ENCODE measurements around the gene SKOR2. TPM values are rescaled to one million over a fixed set of nuclear protein-coding genes. Genes with fewer than 3 reads are reported as not detected.

Gene SKOR2
- total RNA-seq, 1 experiment from 2014 or later = not detected

- no peak for TF ChIP-seq SP1 (IDR thresholded peaks at IDR 0.05; ENCODE audit: low read depth)
- no peak for TF ChIP-seq REST (IDR thresholded peaks at IDR 0.05; ENCODE audit: low read depth)
- TF ChIP-seq, protein P1, sequence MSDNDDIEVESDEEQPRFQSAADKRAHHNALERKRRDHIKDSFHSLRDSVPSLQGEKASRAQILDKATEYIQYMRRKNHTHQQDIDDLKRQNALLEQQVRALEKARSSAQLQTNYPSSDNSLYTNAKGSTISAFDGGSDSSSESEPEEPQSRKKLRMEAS (IDR thresholded peaks at IDR 0.05) = no peak
- no peak for TF ChIP-seq ZFX (IDR thresholded peaks at IDR 0.05)
- TF ChIP-seq RAD21 (IDR thresholded peaks at IDR 0.05; ENCODE audit: low read depth) = no peak
- no peak for TF ChIP-seq EGR1 (IDR thresholded peaks at IDR 0.05; ENCODE audit: low read depth)
- no peak for TF ChIP-seq SRF (IDR thresholded peaks at IDR 0.05; ENCODE audit: low read depth)
- no peak for TF ChIP-seq CEBPB (IDR thresholded peaks at IDR 0.05; ENCODE audit: low read depth)
- TF ChIP-seq ZBTB33 (IDR thresholded peaks at IDR 0.05; ENCODE audit: extremely low read depth, insufficient replicate concordance, low read length) = no peak
- no peak for TF ChIP-seq JUND (IDR thresholded peaks at IDR 0.05)
- no peak for TF ChIP-seq TCF7L2 (IDR thresholded peaks at IDR 0.05; ENCODE audit: borderline replicate concordance, extremely low read depth, insufficient read depth, insufficient read length)
- no peak for TF ChIP-seq FOSL1 (IDR thresholded peaks at IDR 0.05; ENCODE audit: low read depth)
- no peak for TF ChIP-seq YY1 (IDR thresholded peaks at IDR 0.05; ENCODE audit: extremely low read depth, insufficient replicate concordance, low read depth, low read length)
- no peak for TF ChIP-seq ATF3 (IDR thresholded peaks at IDR 0.05)
- no peak for TF ChIP-seq ELF1 (IDR thresholded peaks at IDR 0.05; ENCODE audit: borderline replicate concordance, low read depth)
- TF ChIP-seq EZH2phosphoT487 (IDR thresholded peaks at IDR 0.05; ENCODE audit: borderline replicate concordance) = no peak
- Histone ChIP-seq H3K9me2 (ENCODE audit: insufficient read depth) (no peaks in the 10 kb centered on the region), H3K4me2 (ENCODE audit: low read length) (no peak overlapping the region), H2AFZ (ENCODE audit: low read depth, low read length, poor library complexity, severe bottlenecking) (no peak overlapping the region), H4K20me1 (ENCODE audit: insufficient read depth) (no peaks in the 10 kb centered on the region), H3K4me1 (ENCODE audit: control insufficient read depth in 1 of 2, insufficient read depth in 2 of 2, low read length in 2 of 2) (no peaks in the 10 kb centered on the region), H3K79me2 (ENCODE audit: insufficient read depth, low read length) (no peaks in the 10 kb centered on the region), H3K9ac (ENCODE audit: low read length) (no peak overlapping the region), H3K4me3 (replicated peaks in 1 of 2; ENCODE audit: low read depth in 1 of 2, low read length in 2 of 2) (no peak overlapping the region), H3K27me3 (ENCODE audit: insufficient read depth, low read length) (peaks cover 60% of the 10 kb centered on the region), H3K27ac (ENCODE audit: low read depth, low read length) (no peak overlapping the region), H3K9me3 (ENCODE audit: control insufficient read depth in 1 of 2, insufficient read depth in 1 of 2, low read depth in 1 of 2, low read length in 2 of 2) (no peaks in the 10 kb centered on the region), H3K36me3 (ENCODE audit: control insufficient read depth in 1 of 2, insufficient read depth in 2 of 2, low read length in 2 of 2) (no peaks in the 10 kb centered on the region)
- ATAC-seq = no peak
- DNase-seq (ENCODE audit: low read depth, low spot score) = no peak
- RAD21 ChIA-PET (ENCODE audit: low non-redundant PET in 1 of 2, low total read pairs in 2 of 2, uncharacterized antibody in 2 of 2, unreplicated experiment in 2 of 2) = no interaction called here
- intact Hi-C loops (cut with micrococcal nuclease) = loop anchor here (5.0 to 10.0 kb wide), 2 partner anchors 233 to 460 kb away; no protein-coding TSS in a partner anchor
- POLR2A ChIA-PET = no interaction called here
- BruUV-seq (replicated peaks) = no TSS peak
- CTCF ChIA-PET = no interaction called here
These were observed 33.4 kb upstream of the SKOR2 start for GRCh38 chr18:47284721-47285395.

Data from HCT116 (cell line).